AG04450 (cell line): Measurements from ENCODE around the gene ATP8A2. TPM values are rescaled to one million over a fixed set of nuclear protein-coding genes. Genes with fewer than 3 reads are reported as not detected.

Experiments
- CTCF ChIA-PET: fragments of 300-600, 350-600 bp; formaldehyde crosslinking; extraction: SDS; loops from one replicate; lab custom pipeline; 2022; ENCODE audit warnings: antibody characterized with exemption, inconsistent platforms; lab: Charles Lee
- POLR2A ChIA-PET: fragments of 350-600 bp; formaldehyde crosslinking; extraction: SDS; loops from one replicate; lab custom pipeline; 2021; ENCODE audit warnings: antibody characterized with exemption, inconsistent platforms; lab: Yijun Ruan, JAX
- DNase-seq: peaks from one replicate; pipeline ENCODE4 v3.0.0-alpha.2; 2011; ENCODE audit warnings: low read depth, low spot score
- H3K27ac ChIP-seq: one replicate; pipeline ENCODE4 v1.5.1; 2012; ENCODE audit warnings: low read depth, low read length, control low read depth
- H3K27me3 ChIP-seq: one replicate; pipeline ENCODE4 v1.6.0; 2012; ENCODE audit warnings: low read length; ENCODE audit not compliant: control insufficient read depth, insufficient read depth
- H3K4me3 ChIP-seq: 2 replicates; pipeline ENCODE4 v1.5.1; 2011; ENCODE audit warnings: mild to moderate bottlenecking, low read depth, low read length, control low read depth
- H3K9me3 ChIP-seq: 2 replicates; pipeline ENCODE4 v1.5.1; 2012; ENCODE audit warnings: low read length; ENCODE audit not compliant: control insufficient read depth, insufficient read depth
- polyA plus RNA-seq: library from polyadenylated mRNA; depleted of rRNA; stranded (reverse); fragments of >200 nt; gene quantifications from 2 replicates; pipeline ENCODE4 v1.2.3, GENCODE V29; 2011
- TF ChIP-seq, protein P1 (sequence below): IDR thresholded peaks from 2 replicates; pipeline ENCODE4 v1.5.1; 2011; ENCODE audit warnings: low read depth, low read length, control low read depth, inconsistent platforms

Gene ATP8A2
- polyA plus RNA-seq, 1 experiment, result 0.19 TPM

DNA sequence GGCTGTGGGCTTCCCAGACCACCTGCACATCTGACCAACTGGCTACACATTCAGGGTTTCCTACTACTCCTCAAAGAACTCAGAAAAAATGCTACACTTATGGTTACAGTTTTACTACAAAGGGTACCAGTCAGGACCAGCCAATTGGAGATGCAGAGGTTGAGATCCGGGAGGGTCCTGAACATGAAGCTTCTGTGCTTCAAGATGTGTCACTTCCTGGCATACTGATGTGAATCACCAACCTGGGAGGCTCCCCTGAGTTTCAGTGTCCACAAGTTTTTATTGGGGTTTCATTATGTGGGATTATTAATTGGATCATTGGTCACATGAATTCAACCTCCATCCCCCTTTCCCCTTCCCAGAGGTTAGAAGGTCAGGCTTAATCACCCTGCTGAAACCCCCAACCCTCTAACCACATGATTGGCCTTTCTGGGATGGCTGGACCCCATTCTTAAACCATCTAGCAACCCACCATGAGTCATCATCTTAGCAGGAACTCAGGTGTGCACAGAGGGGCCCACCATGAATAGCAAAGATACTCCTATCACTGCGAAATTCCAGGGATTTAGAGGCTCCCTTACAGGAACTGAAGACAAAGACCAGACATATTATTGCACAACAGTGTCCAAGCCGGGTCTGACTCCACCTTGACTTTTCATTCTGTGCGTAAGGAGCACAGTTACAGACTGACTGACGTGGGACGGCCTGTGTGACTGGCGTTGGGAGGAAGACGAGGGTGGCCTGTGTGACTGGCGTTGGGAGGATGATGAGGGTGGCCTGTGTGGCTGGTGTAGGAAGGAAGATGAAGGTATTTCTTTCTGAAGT, 90.7 kb downstream of the ATP8A2 start:
- Histone ChIP-seq H3K27ac (no peak overlapping the region), H3K9me3 (no peaks in the 10 kb centered on the region; the same call in 1 of the 2 replicates), H3K4me3 (no peak overlapping the region), H3K27me3 (no peaks in the 10 kb centered on the region)
- DNase-seq, result no peak
- CTCF ChIA-PET, result no interaction called here
- POLR2A ChIA-PET, result no interaction called here
- TF ChIP-seq, protein P1, sequence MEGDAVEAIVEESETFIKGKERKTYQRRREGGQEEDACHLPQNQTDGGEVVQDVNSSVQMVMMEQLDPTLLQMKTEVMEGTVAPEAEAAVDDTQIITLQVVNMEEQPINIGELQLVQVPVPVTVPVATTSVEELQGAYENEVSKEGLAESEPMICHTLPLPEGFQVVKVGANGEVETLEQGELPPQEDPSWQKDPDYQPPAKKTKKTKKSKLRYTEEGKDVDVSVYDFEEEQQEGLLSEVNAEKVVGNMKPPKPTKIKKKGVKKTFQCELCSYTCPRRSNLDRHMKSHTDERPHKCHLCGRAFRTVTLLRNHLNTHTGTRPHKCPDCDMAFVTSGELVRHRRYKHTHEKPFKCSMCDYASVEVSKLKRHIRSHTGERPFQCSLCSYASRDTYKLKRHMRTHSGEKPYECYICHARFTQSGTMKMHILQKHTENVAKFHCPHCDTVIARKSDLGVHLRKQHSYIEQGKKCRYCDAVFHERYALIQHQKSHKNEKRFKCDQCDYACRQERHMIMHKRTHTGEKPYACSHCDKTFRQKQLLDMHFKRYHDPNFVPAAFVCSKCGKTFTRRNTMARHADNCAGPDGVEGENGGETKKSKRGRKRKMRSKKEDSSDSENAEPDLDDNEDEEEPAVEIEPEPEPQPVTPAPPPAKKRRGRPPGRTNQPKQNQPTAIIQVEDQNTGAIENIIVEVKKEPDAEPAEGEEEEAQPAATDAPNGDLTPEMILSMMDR, result no peak

- POLR2A ChIA-PET, result no interaction called here
- H3K27me3 ChIP-seq, result no peaks in the 10 kb centered on the region
- no peak overlapping the region for H3K4me3 ChIP-seq
- CTCF ChIA-PET, result no interaction called here
- no peak for DNase-seq
- no peaks in the 10 kb centered on the region; the same call in 1 of the 2 replicates for H3K9me3 ChIP-seq
- TF ChIP-seq, protein P1, result no peak
- no peak overlapping the region for H3K27ac ChIP-seq
Measured at GRCh38 chr13:25463496-25463895, 91.7 kb downstream of the ATP8A2 start.

DNA sequence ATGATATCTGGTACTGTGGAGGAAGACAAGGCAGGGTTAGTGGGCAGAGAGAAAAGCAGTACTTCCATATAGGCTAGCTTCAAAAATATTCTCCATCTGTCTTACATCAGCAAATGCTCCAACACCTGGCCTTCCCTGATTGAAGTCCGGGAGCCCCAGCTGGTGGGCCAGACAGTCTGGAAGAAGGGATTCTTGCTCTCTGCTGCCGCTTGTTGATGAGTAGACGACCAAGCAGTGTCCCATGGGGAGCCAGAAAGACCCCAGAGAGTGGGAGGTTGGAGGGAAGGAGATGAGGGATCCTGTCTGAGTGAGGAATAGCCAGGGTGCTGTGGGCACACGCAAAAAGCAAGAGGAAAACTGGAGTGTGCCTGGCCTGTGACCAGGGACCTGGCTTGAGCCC, 95.1 kb downstream of the ATP8A2 start:
- Histone ChIP-seq H3K9me3 (no peaks in the 10 kb centered on the region; the same call in 1 of the 2 replicates), H3K27me3 (peaks cover 10% of the 10 kb centered on the region), H3K4me3 (no peak overlapping the region), H3K27ac (no peak overlapping the region)
- ChIA-PET CTCF (no interaction called here), POLR2A (no interaction called here)
- no peak for DNase-seq
- TF ChIP-seq, protein P1, result no peak

- DNase-seq, result no peak
- POLR2A ChIA-PET, result no interaction called here
- Histone ChIP-seq H3K4me3 (peak overlapping the region; percentile 45), H3K27me3 (peaks cover 10% of the 10 kb centered on the region), H3K27ac (no peak overlapping the region), H3K9me3 (no peaks in the 10 kb centered on the region; the same call in 1 of the 2 replicates)
- CTCF ChIA-PET, result no interaction called here
- TF ChIP-seq, protein P1, result no peak
Measured at GRCh38 chr13:25468325-25469168, 96.8 kb downstream of the ATP8A2 start.

- Histone ChIP-seq H3K4me3 (peak overlapping the region; percentile 45), H3K27me3 (peaks cover 10% of the 10 kb centered on the region), H3K9me3 (no peaks in the 10 kb centered on the region; the same call in 1 of the 2 replicates), H3K27ac (no peak overlapping the region)
- ChIA-PET POLR2A (no interaction called here), CTCF (no interaction called here)
- no peak for DNase-seq
- TF ChIP-seq, protein P1, result no peak
Measured at GRCh38 chr13:25469169-25469525, 97.4 kb downstream of the ATP8A2 start.
